Frontal cortex (tissue), 4 donors: ENCODE results near the gene MFNG. TPM values are rescaled to one million over a fixed set of nuclear protein-coding genes. Genes with fewer than 3 reads are reported as not detected.

Experiments used
- DNase-seq, 2 donors: peaks; one replicate each; pipeline ENCODE4 v3.0.0; 2012; ENCODE audit warnings: low spot score in 2 of 2
- FAIRE-seq: peaks from 2 replicates; lab custom pipeline; 2012; peaks lifted over from hg19 to GRCh38; lab: Jason Lieb, UNC
- total RNA-seq: library from RNA; depleted of rRNA; stranded (reverse); fragments of >200 nt; gene quantifications from one replicate; pipeline ENCODE4 v1.2.3, GENCODE V29; 2014
- donor health status: control.
- donor health status: control.
- donor health status: control.

MFNG gene
- total RNA-seq, 1 donor from 2014 or later, result 1.6 TPM

DNA sequence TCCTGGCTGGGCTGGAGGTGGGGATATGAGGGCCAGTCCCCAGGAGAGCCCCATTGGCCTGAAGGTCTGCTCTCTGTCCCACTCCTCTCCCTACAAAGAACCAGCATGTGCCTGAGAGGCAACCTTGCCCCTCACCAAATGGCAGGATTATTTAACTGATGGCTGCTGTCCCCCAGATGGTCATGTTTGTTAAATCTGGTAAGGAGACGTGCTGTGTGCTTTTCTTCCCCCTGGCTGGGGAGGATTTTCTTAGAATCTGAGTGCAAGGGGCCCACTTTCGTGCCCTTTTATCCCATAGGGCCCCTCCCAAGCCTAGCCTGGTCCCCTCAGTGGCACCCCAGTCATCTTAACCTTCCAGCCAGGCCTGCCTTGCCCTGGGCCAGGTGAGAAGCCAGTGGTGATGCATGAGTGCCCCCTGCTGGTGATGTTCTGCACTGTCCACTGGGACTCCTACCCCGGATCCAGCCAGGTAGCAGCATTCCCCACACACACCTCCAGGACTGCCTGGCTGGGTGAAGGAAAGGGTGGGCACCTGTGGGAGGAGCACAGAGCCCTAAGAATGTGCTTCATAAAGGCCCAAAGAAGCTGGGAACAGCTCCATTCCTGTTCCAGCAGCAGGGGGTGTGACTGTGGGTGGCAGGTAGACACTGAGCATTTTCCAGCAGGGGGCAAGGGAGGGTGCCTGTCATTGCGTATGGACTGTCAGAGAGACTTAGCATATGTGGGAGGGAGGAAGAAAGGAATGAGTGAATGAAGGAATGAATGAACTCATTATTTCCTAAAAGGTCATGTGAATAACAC, 28.9 kb downstream of the MFNG start:
- DNase-seq (peak; percentile 32 to 69), FAIRE-seq (no peak)

DNA sequence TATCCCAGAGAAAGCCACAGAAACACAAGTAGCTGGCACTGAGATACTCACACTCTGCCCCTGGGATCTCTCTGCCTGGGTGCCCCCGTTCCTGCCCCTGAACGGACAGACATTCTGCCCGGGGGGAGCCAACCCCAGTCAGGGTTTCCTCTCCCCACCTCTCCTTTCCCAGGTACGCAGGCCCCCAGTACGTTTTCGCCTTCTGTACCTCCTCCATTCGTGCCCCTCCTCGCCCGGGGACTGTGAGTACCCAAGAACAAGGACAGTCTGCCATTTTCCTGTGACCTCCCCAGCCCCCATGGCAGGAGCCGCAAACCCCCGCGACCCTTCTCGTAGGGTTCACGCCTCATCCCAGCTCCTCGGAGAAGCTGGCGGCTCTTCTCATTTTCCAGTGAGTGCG, 29.8 kb downstream of the MFNG start:
- FAIRE-seq (no peak), DNase-seq (no peak)

DNA sequence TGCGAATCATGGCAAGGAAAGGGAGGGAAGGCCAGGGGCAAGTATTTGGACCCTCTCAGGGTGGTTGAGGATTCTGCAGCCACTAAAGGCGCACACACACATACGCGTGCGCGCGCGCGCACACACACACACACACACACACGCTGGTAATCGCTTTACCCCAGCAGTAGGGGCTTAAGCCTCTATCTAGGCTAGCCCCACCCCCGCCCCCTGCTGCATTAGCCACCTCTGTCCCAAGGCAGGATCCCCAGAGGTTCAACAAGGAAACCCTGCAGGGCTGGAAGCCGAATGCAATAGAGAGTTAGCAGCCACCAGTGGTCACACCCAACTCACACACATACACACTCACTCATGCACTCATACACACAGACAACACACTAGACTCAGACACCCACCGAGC, 30.3 kb downstream of the MFNG start:
- DNase-seq (no peak), FAIRE-seq (no peak)

DNA sequence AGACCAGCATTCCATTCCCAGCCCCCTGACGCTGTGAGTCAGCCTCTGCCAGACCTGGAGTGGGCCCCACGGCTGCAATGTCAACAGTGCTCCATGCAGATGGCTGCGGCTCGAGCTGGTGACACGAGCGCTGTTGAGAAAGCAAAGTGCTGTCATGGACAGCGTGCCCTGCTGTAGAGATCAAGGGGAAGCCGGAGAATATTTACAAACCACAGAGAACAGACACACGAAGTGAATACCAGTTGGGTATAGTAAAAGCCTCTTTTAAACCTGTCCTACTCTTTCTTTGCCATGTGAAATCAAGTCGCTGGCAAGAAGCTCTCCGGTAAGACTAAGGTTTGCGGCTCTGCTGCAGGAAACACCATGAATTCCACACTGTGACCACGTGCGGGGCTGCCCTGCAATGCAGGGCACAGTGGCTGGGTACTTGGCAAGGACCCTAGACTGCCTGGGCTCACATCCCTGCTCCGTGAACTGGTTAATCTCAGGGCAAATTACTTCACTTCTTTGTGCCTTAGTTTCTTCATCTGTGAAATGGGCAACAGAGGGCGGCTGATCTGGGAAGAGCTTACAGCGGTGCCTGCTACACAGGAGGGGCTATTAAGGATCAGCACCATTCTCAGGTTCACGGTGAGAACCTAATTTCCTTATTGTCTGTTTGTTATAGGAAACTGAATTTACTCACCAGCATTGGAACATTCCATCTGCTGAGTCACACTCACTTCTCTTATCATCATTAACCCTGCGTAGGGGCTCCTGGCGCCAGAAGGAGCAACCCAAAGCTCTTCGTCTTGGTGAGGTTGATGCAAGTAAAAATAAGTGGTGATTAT, 31.1 kb downstream of the MFNG start:
- DNase-seq (no peak), FAIRE-seq (no peak)

DNA sequence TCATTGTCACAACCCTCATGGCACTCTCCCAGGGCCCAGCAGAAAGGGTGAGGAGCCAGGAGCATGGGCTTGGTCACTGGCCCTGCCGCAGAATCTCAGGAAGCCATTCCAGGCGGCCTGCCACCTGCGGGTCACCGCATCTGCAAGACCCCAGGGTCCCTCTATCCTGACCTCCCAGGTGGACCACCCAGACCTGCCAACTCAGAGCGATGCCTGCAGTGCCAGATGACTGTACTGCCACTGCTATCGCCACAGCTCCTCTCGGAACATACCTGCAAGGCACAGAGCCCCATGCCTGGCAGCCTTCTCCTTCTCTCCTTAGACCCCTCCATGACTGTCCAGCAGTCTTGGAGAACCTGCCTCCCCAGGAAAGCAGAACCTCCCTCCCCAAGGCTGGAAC, 32.5 kb downstream of the MFNG start:
- DNase-seq (no peak), FAIRE-seq (no peak)

DNA sequence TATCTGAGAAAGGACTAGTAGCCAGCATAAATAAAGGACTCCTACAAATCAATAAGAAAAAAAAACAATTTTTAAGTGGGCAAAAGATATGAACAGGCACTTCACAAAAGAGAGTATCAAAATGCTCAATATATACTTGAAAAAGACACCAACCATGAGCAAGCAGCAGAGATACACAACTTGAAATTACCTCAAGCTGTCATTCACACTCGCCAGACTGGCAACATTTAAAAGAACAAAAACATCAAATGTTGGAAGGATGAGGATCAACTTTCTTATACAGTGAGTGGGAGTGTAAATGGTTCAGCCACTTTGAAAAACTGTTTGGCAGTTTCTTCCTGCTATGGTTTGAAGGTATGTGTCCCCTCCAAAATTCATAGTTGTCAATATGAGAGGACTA, 35.0 kb downstream of the MFNG start:
- no peak for DNase-seq
- FAIRE-seq, result no peak

DNA sequence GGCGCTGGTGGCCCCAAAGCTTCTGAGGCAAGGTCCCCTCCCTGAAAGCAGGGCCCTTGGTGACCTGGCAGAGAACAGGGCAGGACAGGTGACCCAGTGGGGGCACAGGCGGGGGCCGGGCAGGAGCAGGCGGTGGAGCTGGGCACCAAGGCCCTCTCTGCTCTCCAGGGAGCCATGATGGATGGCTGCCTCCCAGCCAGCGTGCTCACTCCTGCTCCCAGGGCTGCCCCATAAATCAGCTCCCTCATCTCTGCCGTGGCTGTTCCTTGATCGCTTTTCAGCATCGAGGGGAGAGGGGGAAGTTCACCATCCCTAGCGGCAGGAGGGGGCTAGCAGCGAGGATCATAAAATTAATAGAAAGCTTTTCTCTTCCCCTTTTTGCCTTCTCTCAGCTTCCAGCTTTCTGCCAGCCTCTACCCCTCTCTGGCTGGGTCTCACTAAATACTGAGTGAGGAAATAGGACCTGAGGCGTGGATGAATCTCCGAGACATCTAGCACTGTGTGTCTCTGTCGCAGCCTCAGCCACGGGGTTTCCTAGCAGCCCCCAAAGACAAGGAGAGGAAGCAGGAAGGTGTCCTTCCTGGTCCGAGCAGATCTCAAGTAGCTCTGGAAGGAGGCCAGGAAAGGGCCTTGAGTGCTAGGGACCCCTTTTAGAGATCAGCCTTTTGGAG, 36.7 kb downstream of the MFNG start:
- FAIRE-seq (no peak), DNase-seq (no peak)

DNA sequence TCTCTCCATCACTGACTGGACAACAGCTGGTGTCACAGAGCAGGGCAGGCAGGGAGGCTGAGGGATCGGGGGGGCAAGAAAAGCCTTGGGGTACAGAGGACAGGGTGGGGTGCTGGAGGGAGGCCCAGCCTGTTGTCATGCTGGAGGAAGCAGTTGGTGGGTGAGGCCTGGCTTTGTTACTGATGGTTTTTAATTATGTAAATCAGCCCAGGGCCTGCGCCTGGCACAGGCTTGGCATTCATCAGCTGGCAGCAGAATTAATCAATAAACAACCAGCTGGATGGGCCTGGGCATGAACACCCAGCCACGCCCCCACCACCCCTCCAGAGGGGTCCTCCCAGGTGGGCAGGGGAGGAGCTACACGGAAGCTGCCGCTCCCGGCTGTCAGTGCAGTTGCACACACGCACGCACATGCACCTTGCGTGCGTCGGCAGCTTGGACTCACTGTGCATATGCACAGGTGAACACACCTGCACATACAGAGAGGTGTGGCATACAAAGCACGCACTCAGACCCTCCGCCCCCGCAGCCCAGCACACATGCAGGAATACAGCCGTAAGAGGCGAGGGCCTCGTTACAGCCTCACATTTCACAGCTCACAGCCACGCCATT, 37.6 kb downstream of the MFNG start:
- DNase-seq (no peak), FAIRE-seq (no peak)

DNA sequence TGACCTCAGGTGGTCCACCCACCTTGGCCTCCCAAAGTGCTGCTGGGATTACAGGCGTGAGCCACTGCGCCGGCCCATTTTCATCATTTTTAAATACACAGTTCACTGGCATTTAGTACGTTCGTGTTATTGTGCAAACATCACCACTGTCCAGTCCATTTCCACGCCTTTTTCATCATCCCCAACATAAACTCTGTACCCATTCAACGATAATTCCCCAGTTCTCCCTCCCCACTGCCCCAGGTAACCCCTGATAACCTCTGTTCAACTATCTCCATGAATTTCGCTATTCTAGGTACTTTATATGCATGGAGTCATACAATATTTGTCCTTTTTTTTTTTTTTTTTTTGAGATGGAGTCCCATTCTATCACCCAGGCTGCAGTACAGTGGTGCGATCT, 40.7 kb downstream of the MFNG start:
- FAIRE-seq (no peak), DNase-seq (no peak)

DNA sequence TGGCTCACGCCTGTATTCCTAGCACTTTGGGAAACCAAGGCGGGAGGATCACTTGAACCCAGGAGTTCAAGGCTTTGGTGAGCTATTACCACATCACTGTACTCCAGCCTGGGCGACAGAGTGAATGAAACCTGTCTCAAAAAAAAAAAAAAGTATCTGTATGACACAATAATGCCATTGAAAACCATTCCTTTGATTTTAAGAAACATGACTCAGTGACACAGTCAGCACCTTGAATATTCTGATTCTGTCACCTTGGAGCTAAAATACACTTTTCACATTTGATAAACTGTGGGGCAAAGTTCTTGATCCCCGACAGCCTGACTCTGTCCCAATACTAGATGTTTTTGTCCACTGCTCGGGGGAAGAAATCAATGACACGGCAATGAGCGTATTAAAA, 42.2 kb downstream of the MFNG start:
- DNase-seq (no peak), FAIRE-seq (no peak)

DNA sequence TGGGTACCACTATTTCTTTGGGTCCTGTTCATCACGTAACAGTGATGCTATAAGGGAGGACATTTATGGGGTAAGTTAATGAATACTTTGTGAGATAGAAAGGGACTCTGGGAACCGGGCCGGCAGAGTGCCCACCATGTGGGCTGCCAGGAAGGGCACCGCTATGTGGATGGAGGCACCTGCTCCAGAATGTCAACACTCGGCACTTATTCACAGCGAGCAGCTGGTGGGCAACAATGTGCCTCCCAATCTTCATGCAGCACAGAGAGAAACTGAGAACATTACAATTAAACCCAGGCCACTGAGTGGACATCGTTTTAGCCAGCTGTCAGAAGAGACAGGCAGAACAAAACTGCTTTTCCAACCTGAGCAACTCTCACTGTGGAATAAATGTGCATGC, 43.1 kb downstream of the MFNG start:
- no peak for DNase-seq
- no peak for FAIRE-seq

DNA sequence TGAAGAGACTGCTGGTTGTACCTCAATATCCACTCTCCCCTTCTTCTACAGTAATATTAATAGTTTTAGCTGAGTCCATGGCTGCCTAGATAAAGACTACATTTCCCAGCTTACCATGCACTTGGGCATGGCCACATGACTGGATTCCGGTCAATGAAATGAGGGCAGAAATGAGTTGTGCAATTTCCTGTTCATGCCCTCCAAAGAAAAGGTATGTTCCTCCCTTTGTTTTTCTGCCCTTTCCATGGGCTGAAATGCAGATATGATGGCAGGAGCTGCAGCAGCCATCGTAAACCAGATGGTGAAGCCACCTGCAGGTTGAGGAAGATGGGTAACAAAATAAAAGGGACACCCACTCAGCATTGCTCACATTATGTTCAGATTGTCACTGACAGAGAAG, 43.6 kb downstream of the MFNG start:
- no peak for DNase-seq
- FAIRE-seq, result no peak

DNA sequence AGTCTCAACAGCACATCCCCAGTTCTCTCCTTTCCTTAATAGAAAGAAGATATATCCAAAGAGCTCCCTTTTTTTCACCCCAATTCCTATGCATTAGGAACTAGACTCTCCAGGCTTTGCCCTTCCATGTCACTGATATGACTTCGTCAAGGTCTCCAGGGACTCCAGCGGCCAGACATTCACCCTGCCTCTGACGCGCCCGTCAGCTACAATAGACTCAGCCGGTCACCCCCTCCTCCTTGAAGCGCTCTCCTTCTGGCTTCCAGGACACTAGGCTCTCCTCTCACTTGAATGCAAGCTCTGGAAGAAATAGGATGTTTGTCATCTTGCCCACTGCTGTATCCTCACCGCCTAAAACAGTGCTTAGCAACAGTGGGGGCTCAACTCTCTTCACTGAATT, 44.0 kb downstream of the MFNG start:
- DNase-seq (no peak), FAIRE-seq (no peak)

DNA sequence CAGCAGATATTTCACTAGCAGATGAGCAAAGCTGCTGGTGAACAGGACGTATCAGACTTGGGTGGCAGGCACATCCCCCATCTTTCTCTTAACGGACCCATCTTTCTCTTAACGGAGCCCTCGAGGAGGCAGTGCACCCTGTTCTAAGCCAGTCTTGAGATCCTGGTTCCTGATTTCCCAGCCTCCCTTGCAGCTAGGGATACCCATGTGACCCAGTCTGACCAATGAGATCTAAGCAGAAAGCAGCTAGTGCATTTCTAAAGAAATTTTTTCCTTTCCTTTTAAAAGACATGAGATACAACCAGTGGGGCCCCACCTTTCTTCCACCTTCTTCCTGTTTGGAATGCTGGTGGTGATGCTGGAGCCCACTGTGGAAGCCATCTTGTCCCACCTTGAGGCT, 45.3 kb downstream of the MFNG start:
- DNase-seq (no peak), FAIRE-seq (no peak)

DNA sequence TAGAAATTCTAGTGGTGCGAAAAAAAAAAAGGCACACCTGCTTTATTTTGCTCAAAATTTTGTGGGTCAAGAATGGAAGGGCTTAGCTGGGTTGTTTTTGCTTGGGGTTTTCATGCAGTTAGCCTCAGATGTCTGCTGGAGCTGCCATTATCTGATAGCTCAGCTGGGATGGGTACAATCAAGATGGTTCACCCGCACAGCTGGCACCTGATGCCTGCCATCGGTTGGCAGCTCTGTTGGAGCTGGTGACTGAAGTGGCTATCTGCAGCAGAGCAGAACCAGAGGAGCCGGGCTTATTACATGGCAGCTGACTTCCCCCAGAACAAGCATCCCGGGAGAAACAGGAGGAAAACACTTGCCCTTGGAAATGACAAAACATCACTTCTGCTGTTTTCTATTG, 46.8 kb downstream of the MFNG start:
- no peak for FAIRE-seq
- no peak for DNase-seq

DNA sequence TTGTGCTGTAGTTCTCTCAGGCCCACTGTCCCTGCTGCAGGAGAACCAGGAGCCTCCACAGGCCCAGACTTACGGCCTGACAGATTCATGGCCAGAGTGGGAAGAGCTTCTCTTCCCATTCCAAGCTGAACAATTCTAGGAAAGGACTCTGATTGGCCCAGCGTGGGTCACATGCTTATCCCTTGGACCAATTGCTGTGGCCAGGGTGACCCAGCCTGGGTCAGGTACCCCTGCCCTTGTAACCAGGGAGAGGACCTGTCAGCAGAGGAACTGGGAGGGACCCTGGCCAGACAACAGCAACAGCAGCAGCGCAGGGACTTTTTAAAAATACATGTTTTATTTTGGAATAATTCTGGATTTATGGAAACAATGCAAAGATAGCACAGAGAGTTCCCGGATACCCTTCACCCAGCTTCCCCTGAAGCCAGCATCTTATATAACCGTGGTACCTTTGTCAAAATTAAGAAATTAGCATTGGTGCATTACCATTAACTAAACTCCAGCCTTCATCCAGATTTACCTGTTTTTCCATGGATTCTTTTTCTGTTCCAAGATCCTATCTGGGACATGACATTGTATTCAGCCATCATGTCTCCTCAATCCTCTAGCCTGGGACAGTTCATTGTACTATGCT, 50.1 kb downstream of the MFNG start:
- no peak for FAIRE-seq
- DNase-seq, result no peak

DNA sequence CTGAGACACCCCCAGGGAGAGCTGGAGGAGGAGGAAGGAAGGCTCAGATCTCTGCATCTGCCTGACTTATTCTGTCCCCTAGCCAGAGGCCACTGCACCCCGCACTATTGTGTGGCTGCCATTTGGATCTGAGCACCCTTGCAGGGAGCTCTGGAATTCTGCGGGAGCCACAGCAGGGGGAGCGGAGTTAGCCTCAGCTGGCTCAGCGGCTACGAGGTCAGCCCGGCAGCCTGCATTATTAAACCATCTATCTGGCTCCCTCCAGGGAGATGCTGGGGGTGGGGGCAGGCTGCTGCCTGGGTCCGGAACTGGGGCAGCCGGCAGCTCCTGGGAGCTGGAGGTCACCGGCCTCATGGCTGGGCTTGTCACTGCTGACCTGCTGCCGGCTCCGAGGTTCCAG, 52.4 kb downstream of the MFNG start:
- no peak for DNase-seq

DNA sequence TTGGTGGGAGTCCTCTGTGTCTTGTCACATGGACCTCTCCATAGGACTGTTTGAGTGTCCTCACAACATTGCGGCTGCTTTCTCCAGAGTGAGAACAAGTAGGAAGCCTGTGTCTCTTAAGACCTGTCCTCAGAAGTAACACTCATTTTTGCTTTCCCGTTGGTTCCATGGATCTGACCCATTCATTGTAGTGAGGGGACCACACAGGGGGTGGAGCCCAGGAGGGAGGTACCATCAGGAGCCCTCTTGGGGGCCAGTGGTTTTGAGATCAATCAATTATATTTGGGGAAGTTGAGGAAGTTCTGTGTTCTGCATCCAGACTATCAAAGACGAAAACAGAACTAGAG, 53.5 kb downstream of the MFNG start:
- DNase-seq (no peak), FAIRE-seq (no peak)

More for the DNA sequence above, 52.4 kb downstream of the MFNG start:
- FAIRE-seq, result no peak

DNA sequence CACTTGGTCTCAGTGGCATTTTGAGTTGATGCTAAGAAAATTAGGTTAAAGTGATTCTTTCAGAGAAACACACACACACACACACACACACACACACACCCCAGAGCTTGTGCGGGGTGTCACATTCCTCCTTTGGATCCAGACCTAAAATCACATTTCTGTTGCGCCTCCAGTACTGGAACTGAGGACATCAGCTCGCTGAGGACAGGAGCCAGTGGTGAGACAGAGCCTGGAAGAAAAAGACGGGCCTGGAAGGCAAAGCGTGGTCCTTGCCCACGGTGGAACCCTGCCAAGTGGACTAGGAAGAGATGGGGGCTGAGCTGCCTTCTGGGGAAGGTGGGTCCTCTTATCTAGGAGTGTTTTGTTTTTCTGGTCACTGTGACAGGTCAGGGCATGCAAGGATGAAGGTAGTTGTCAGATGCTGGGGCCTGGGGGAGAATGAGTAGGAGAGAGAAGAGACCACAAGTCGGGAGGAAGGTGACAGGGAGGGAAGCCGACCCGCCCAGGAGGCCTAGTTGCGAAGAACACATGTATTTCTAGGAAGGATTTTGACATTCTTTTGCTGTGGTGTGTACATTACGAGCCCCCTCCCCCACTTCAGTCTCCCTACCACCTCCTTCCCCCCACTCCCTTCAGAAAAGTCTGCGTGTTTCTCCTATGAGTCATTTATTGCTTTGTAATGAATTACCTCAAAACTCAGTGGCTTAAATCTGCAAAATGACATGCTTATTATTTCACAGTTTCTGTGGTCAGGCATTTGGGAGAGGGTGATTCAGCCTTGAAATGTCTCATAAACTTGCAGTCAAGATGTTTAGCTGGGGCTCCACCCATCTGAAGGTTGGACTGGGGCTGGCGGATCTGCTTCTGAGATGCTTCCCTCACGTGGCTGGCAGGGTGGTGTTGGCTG, 54.1 kb downstream of the MFNG start:
- no peak for DNase-seq
- FAIRE-seq, result no peak
